Adrenal gland (tissue), 12 donors: ENCODE data around the gene NUP88. TPM values are rescaled to one million over a fixed set of nuclear protein-coding genes. Genes with fewer than 3 reads are reported as not detected.

ENCODE experiments used
- DNase-seq, 7 donors: peaks; one replicate each; pipeline ENCODE4 v3.0.0-alpha.2; 2019 to 2020
- H3K27ac ChIP-seq, 5 donors: fragments of 200-600 bp; sonication (generic) in 4 of 5; 1 replicate in 3 of 5; 2 replicates in 2 of 5; pipeline versions ENCODE4 v1.5.1 to v1.8.0; 2016 to 2020; ENCODE audit warnings: mild to moderate bottlenecking in 1 of 5
- H3K27me3 ChIP-seq: fragments of 200-600 bp; 2 replicates; pipeline ENCODE4 v1.8.0; 2021
- H3K36me3 ChIP-seq, 2 donors: fragments of 200-600 bp; replicated peaks in 1 of 2; 1 replicate in 1 of 2; 2 replicates in 1 of 2; pipeline versions ENCODE4 v1.5.1 to v1.8.0; 2018 to 2022
- H3K4me1 ChIP-seq, 2 donors: fragments of 200-600 bp; replicated peaks in 1 of 2; 1 replicate in 1 of 2; 2 replicates in 1 of 2; pipeline versions ENCODE4 v1.5.1 to v1.8.0; 2018 to 2021
- H3K4me3 ChIP-seq, 4 donors: fragments of 200-600 bp; sonication (generic) in 3 of 4; one replicate each; pipeline ENCODE4 v1.5.1; 2016 to 2018
- H3K9me3 ChIP-seq, 3 donors: fragments of 200-600 bp; sonication (generic) in 1 of 3; replicated peaks in 1 of 3; 1 replicate in 2 of 3; 2 replicates in 1 of 3; pipeline versions ENCODE4 v1.5.1 to v1.8.0; 2016 to 2021
- POLR2A ChIP-seq, 2 donors: fragments of 450-650 bp; IDR thresholded peaks; one replicate each; pipeline ENCODE4 v1.6.1; 2017; ENCODE audit warnings: antibody characterized with exemption in 2 of 2, mild to moderate bottlenecking in 2 of 2, moderate library complexity in 1 of 2
- WGBS, 4 donors: extraction: QIAGEN DNeasy Blood & Tissue Kit in 2 of 4; methylation state at CpG; one replicate each; pipeline versions ENCODE4 v1.1.5 to v1.1.7; 2013 to 2017; 5-methylcytosine and 5-hydroxymethylcytosine counted together
- intact Hi-C, 2 donors: fragments of 100-400 bp; cut with DNase I; formaldehyde crosslinking; loops; one replicate each; pipeline versions ENCODE4 v1.14.1 to v1.15.0; 2022 to 2023
- polyA plus RNA-seq, 3 donors: library from polyadenylated mRNA; stranded (reverse); fragments of 200-250 nt in 2 of 3; fragments of 350-450 nt in 1 of 3; fragmentation: Illumina TruSeq in 1 of 3; extraction: RNeasy Lipid Tissue Mini Kit (QIAGEN cat#74804) in 1 of 3; gene quantifications; one replicate each; pipeline ENCODE4 v1.2.3, GENCODE V29; 2013 to 2014
- total RNA-seq, 9 donors: library from RNA; depleted of rRNA in 4 of 9; stranded (reverse); fragments of >200 nt in 4 of 9; fragments of 120-200 nt in 1 of 9; fragmentation: NEBNext Ultra II Directional in 1 of 9; extraction: Animal tissue kit (Norgen Biotek cat#: 25700) in 1 of 9; gene quantifications; one replicate each; pipeline versions ENCODE4 v1.1.0 to v1.2.4, GENCODE V29; 2013 to 2023
- TF ChIP-seq, protein P1 (sequence below), 6 experiments: fragments of 450-650 bp in 4 of 6; fragments of 200-600 bp in 2 of 6; sonication (generic) in 1 of 6; IDR thresholded peaks; 1 replicate in 5 of 6; 2 replicates in 1 of 6; pipeline versions ENCODE4 v1.5.1 to v1.8.0; 2016 to 2021; ENCODE audit warnings: antibody characterized with exemption in 6 of 6, mild to moderate bottlenecking in 2 of 6, moderate library complexity in 1 of 6
- donor health status: healthy with polysubstance abuse.
- donor health status: Bipolar disorder and iron deficiency.
- donor health status: DM: yes; HTN: yes; CAD: no.
- donor health status: DM: no; HTN: no; CAD: no.
- donor health status: DM: no; HTN: no; CAD: no.
- donor health status: DM: yes; HTN: yes; CAD: no.

NUP88 gene
- total and polyA plus RNA-seq, 12 donors = 30.8 to 137 (median 62.5) TPM

- Histone ChIP-seq H3K4me3 (no peak overlapping the region), H3K36me3 (peaks cover 0 to 51% of the 10 kb centered on the region in 2 donors), H3K27me3 (no peaks in the 10 kb centered on the region), H3K4me1 (peaks cover 0 to 5% of the 10 kb centered on the region in 2 donors), H3K9me3 (no peaks in the 10 kb centered on the region), H3K27ac (no peak overlapping the region)
- TF ChIP-seq POLR2A (IDR thresholded peaks at IDR 0.05) = no peak
- TF ChIP-seq, protein P1, sequence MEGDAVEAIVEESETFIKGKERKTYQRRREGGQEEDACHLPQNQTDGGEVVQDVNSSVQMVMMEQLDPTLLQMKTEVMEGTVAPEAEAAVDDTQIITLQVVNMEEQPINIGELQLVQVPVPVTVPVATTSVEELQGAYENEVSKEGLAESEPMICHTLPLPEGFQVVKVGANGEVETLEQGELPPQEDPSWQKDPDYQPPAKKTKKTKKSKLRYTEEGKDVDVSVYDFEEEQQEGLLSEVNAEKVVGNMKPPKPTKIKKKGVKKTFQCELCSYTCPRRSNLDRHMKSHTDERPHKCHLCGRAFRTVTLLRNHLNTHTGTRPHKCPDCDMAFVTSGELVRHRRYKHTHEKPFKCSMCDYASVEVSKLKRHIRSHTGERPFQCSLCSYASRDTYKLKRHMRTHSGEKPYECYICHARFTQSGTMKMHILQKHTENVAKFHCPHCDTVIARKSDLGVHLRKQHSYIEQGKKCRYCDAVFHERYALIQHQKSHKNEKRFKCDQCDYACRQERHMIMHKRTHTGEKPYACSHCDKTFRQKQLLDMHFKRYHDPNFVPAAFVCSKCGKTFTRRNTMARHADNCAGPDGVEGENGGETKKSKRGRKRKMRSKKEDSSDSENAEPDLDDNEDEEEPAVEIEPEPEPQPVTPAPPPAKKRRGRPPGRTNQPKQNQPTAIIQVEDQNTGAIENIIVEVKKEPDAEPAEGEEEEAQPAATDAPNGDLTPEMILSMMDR (IDR thresholded peaks at IDR 0.05) = no peak
- 88 to 96% (median 95%) methylated on average over 6 of the region's 6 CpGs for WGBS, 4 donors
- DNase-seq = no peak
- intact Hi-C loops = no loop called here
Measured at GRCh38 chr17:5365831-5366230, 53.6 kb downstream of the NUP88 start.

DNA sequence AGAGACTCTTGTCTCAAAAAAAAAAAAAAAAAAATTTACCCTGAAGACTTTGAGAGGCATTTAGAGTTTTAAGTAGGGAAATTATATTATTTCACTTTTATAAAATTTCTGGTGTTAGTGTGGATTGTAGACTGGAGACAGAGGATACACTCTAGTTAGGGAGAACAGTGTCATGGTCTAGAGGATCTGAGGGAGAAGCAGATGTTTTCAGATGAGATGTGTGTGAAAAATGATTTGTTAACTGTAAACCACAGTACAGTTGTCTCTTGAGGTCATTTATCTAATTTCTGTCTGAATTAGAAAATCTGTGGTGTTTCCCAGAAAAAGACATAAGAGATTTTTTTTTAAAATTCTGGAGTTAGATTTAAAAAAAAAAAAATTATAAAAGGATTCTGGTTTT is 54.8 kb downstream of the NUP88 start:
- Histone ChIP-seq H3K36me3 (peaks cover 0 to 44% of the 10 kb centered on the region in 2 donors), H3K4me3 (no peak overlapping the region), H3K27me3 (no peaks in the 10 kb centered on the region), H3K9me3 (no peaks in the 10 kb centered on the region), H3K27ac (no peak overlapping the region), H3K4me1 (peaks cover 0 to 5% of the 10 kb centered on the region in 2 donors)
- DNase-seq = no peak
- TF ChIP-seq, protein P1 (IDR thresholded peaks at IDR 0.05) = no peak
- TF ChIP-seq POLR2A (IDR thresholded peaks at IDR 0.05) = no peak
- intact Hi-C loops = no loop called here

GRCh38 chr17:5364156-5364555 is 55.3 kb downstream of the NUP88 start:
- no peak overlapping the region for H3K4me3 ChIP-seq
- no peak overlapping the region for H3K27ac ChIP-seq
- H3K4me1 ChIP-seq = peaks cover 0 to 5% of the 10 kb centered on the region in 2 donors
- H3K36me3 ChIP-seq = peaks cover 0 to 40% of the 10 kb centered on the region in 2 donors
- 91 to 97% (median 97%) methylated on average over 6 of the region's 6 CpGs for WGBS, 4 donors
- intact Hi-C loops = no loop called here
- no peaks in the 10 kb centered on the region for H3K9me3 ChIP-seq
- no peak for TF ChIP-seq POLR2A (IDR thresholded peaks at IDR 0.05)
- TF ChIP-seq, protein P1 (IDR thresholded peaks at IDR 0.05) = no peak
- DNase-seq = no peak
- H3K27me3 ChIP-seq = no peaks in the 10 kb centered on the region

- H3K4me3 ChIP-seq = no peak overlapping the region
- WGBS, 4 donors = 87 to 89% (median 88%) methylated on average over 7 of the region's 7 CpGs
- DNase-seq = no peak
- TF ChIP-seq, protein P1 (IDR thresholded peaks at IDR 0.05) = no peak
- TF ChIP-seq POLR2A (IDR thresholded peaks at IDR 0.05) = no peak
- H3K27ac ChIP-seq = no peak overlapping the region
- H3K9me3 ChIP-seq = no peaks in the 10 kb centered on the region
- peaks cover 0 to 38% of the 10 kb centered on the region in 2 donors for H3K36me3 ChIP-seq
- intact Hi-C loops = no loop called here
- H3K4me1 ChIP-seq = peaks cover 0 to 5% of the 10 kb centered on the region in 2 donors
- no peaks in the 10 kb centered on the region for H3K27me3 ChIP-seq
Measured at GRCh38 chr17:5362162-5362811, 57.2 kb downstream of the NUP88 start.
